ENCODE results near the gene SDC1. TPM values are rescaled to one million over a fixed set of nuclear protein-coding genes. Genes with fewer than 3 reads are reported as not detected.

The SDC1 gene
- total RNA-seq, 4 donors from 2014 or later: 103 to 192 (median 127) TPM

- Histone ChIP-seq H3K27ac (peak overlapping the region; percentile 86 to 89 (median 88)), H3K4me1 (peaks cover 6 to 30% (median 25%) of the 10 kb centered on the region in 4 donors), H3K9me3 (no peaks in the 10 kb centered on the region), H3K36me3 (no peaks in the 10 kb centered on the region), H3K27me3 (no peaks in the 10 kb centered on the region), H3K4me3 (no peak overlapping the region)
- in situ Hi-C loops (cut with MboI; ENCODE audit: low pct_ligation_motif_present in 1 of 4, low pct_unique_long_range_greater_than_20kb in 1 of 4, low sequenced_read_pairs in 3 of 4): no loop called here
- TF ChIP-seq CTCF (IDR thresholded peaks at IDR 0.05): no peak
- no peak for TF ChIP-seq EP300 (IDR thresholded peaks at IDR 0.05; ENCODE audit: low read depth)
- no peak for TF ChIP-seq POLR2A (IDR thresholded peaks at IDR 0.05)
- TF ChIP-seq POLR2AphosphoS5 (IDR thresholded peaks at IDR 0.05): no peak
- whole genome bisulfite sequencing, 2 donors (ENCODE audit: low coverage in 1 of 2): 80% methylated on average over 10 of the region's 10 CpGs; no CpG with 5 or more reads in 1 of the 2 donors
- intact Hi-C loops (cut with DNase I; ENCODE audit: low total_unique reads): no loop called here
- no peak for DNase-seq
Observed at GRCh38 chr2:20178666-20179465, 46.1 kb downstream of the SDC1 start.

GRCh38 chr2:20178249-20178607, 46.7 kb downstream of the SDC1 start:
- 69% methylated on average over 13 of the region's 14 CpGs; no CpG with 5 or more reads in 1 of the 2 donors for WGBS, 2 donors (ENCODE audit: low coverage in 1 of 2)
- in situ Hi-C loops (cut with MboI; ENCODE audit: low pct_ligation_motif_present in 1 of 4, low pct_unique_long_range_greater_than_20kb in 1 of 4, low sequenced_read_pairs in 3 of 4): no loop called here

GRCh38 chr2:20177556-20178248, 47.2 kb downstream of the SDC1 start:
- TF ChIP-seq POLR2AphosphoS5 (IDR thresholded peaks at IDR 0.05): no peak
- TF ChIP-seq POLR2A (IDR thresholded peaks at IDR 0.05): no peak
- no peak for TF ChIP-seq EP300 (IDR thresholded peaks at IDR 0.05; ENCODE audit: low read depth)
- no peak for TF ChIP-seq CTCF (IDR thresholded peaks at IDR 0.05)
- Histone ChIP-seq H3K36me3 (no peaks in the 10 kb centered on the region), H3K27me3 (no peaks in the 10 kb centered on the region), H3K4me1 (peaks cover 6 to 30% (median 25%) of the 10 kb centered on the region in 4 donors), H3K9me3 (no peaks in the 10 kb centered on the region), H3K27ac (no peak overlapping the region), H3K4me3 (no peak overlapping the region)
- in situ Hi-C loops (cut with MboI; ENCODE audit: low pct_ligation_motif_present in 1 of 4, low pct_unique_long_range_greater_than_20kb in 1 of 4, low sequenced_read_pairs in 3 of 4) (no loop called here), intact Hi-C loops (cut with DNase I; ENCODE audit: low total_unique reads) (no loop called here)
- 90% methylated on average over 10 of the region's 10 CpGs; no CpG with 5 or more reads in 1 of the 2 donors for WGBS, 2 donors (ENCODE audit: low coverage in 1 of 2)
- DNase-seq: no peak

More at GRCh38 chr2:20178249-20178607, 46.7 kb downstream of the SDC1 start:
- no peak for DNase-seq
- Histone ChIP-seq H3K9me3 (no peaks in the 10 kb centered on the region), H3K4me3 (no peak overlapping the region), H3K27ac (peak overlapping the region in 3 of 4 donors; percentile 86 to 89 (median 87)), H3K4me1 (peaks cover 6 to 30% (median 25%) of the 10 kb centered on the region in 4 donors), H3K36me3 (no peaks in the 10 kb centered on the region), H3K27me3 (no peaks in the 10 kb centered on the region)
- intact Hi-C loops (cut with DNase I; ENCODE audit: low total_unique reads): no loop called here
- TF ChIP-seq EP300 (IDR thresholded peaks at IDR 0.05; ENCODE audit: low read depth) (no peak), POLR2AphosphoS5 (IDR thresholded peaks at IDR 0.05) (no peak), CTCF (IDR thresholded peaks at IDR 0.05) (no peak), POLR2A (IDR thresholded peaks at IDR 0.05) (no peak)

- 91 to 93% methylated on average over 1 to 5 of the region's 5 CpGs for WGBS, 2 donors (ENCODE audit: low coverage in 1 of 2)
Observed at GRCh38 chr2:20176760-20177159, 48.2 kb downstream of the SDC1 start.

More at GRCh38 chr2:20176760-20177159, 48.2 kb downstream of the SDC1 start:
- in situ Hi-C loops (cut with MboI; ENCODE audit: low pct_ligation_motif_present in 1 of 4, low pct_unique_long_range_greater_than_20kb in 1 of 4, low sequenced_read_pairs in 3 of 4): no loop called here
- no peaks in the 10 kb centered on the region for H3K27me3 ChIP-seq
- H3K36me3 ChIP-seq: no peaks in the 10 kb centered on the region
- H3K27ac ChIP-seq: no peak overlapping the region
- peaks cover 6 to 30% (median 23%) of the 10 kb centered on the region in 4 donors for H3K4me1 ChIP-seq
- no peak for DNase-seq
- no peaks in the 10 kb centered on the region for H3K9me3 ChIP-seq
- TF ChIP-seq POLR2AphosphoS5 (IDR thresholded peaks at IDR 0.05): no peak
- TF ChIP-seq CTCF (IDR thresholded peaks at IDR 0.05): no peak
- TF ChIP-seq EP300 (IDR thresholded peaks at IDR 0.05; ENCODE audit: low read depth): no peak
- intact Hi-C loops (cut with DNase I; ENCODE audit: low total_unique reads): no loop called here
- no peak overlapping the region for H3K4me3 ChIP-seq
